IMR-90 (cell line): Measurements from ENCODE around the gene TBC1D16. TPM values are rescaled to one million over a fixed set of nuclear protein-coding genes. Genes with fewer than 3 reads are reported as not detected.

Experiments used
- ATAC-seq: fragments of 200-7000 bp; cut with Tn5 transposase; 2 replicates; pipeline ENCODE4 v1.9.1; 2020; ENCODE audit warnings: low read depth, mild to moderate bottlenecking, moderate library complexity
- BruUV-seq: library from RNA; stranded (reverse); fragments of 400-500 nt; replicated peaks from 2 replicates; lab custom pipeline; 2021; lab: Mats Ljungman, UMichigan
- CTCF ChIA-PET: fragments of 300-600 bp; formaldehyde crosslinking; extraction: SDS; loops from one replicate; lab custom pipeline; 2021; ENCODE audit warnings: antibody characterized with exemption; lab: Yijun Ruan, JAX
- POLR2A ChIA-PET: fragments of 300-600 bp; sonication (Branson Sonifier 250); formaldehyde crosslinking; loops from one replicate; lab custom pipeline; 2022; ENCODE audit warnings: antibody characterized with exemption; ENCODE audit not compliant: unreplicated experiment; lab: Charles Lee
- DNase-seq: peaks from one replicate; pipeline ENCODE4 v3.0.0; 2013
- H2AFZ ChIP-seq: replicated peaks from 2 replicates; pipeline ENCODE3; 2013; ENCODE audit warnings: low read length, mild to moderate bottlenecking; ENCODE audit not compliant: poor library complexity
- H2AK5ac ChIP-seq: 2 replicates; pipeline ENCODE4 v1.6.1; 2013; ENCODE audit warnings: low read depth, low read length, inconsistent platforms
- H2AK9ac ChIP-seq: replicated peaks from 2 replicates; pipeline ENCODE3; 2013; ENCODE audit warnings: mild to moderate bottlenecking, low read depth, low read length, moderate library complexity; ENCODE audit not compliant: poor library complexity
- H2BK120ac ChIP-seq: 2 replicates; pipeline ENCODE4 v1.6.1; 2013; ENCODE audit warnings: low read depth, low read length, inconsistent platforms
- H2BK15ac ChIP-seq: 3 replicates; pipeline ENCODE4 v1.6.1; 2013; ENCODE audit warnings: low read depth, low read length, inconsistent platforms
- H2BK20ac ChIP-seq: 2 replicates; pipeline ENCODE4 v1.6.1; 2013; ENCODE audit warnings: low read depth, mild to moderate bottlenecking, inconsistent platforms, low read length, moderate library complexity
- H2BK5ac ChIP-seq: 2 replicates; pipeline ENCODE4 v1.6.1; 2013; ENCODE audit warnings: mild to moderate bottlenecking, low read depth, low read length, inconsistent platforms; ENCODE audit not compliant: poor library complexity, severe bottlenecking
- H3K14ac ChIP-seq: replicated peaks from 2 replicates; pipeline ENCODE4 v1.6.1; 2013; ENCODE audit warnings: low read depth, low read length, inconsistent platforms
- H3K18ac ChIP-seq: 2 replicates; pipeline ENCODE4 v1.6.1; 2013; ENCODE audit warnings: low read depth, low read length, control low read depth
- H3K23ac ChIP-seq: 2 replicates; pipeline ENCODE4 v1.6.1; 2013; ENCODE audit warnings: low read depth, low read length, inconsistent platforms
- H3K27ac ChIP-seq: 2 replicates; pipeline ENCODE4 v1.5.1; 2013; ENCODE audit warnings: mild to moderate bottlenecking, control low read depth, low read length; ENCODE audit not compliant: insufficient read depth
- H3K27me3 ChIP-seq: 2 replicates; pipeline ENCODE4 v1.6.1; 2013; ENCODE audit warnings: low read length; ENCODE audit not compliant: control insufficient read depth, insufficient read depth
- H3K36me3 ChIP-seq: 2 replicates; pipeline ENCODE4 v1.6.1; 2013; ENCODE audit warnings: low read length, mixed read lengths; ENCODE audit not compliant: control insufficient read depth, insufficient read depth
- H3K4ac ChIP-seq: 2 replicates; pipeline ENCODE4 v1.6.1; 2013; ENCODE audit warnings: low read depth, low read length, inconsistent platforms
- H3K4me1 ChIP-seq: 2 replicates; pipeline ENCODE4 v1.6.1; 2013; ENCODE audit warnings: low read length, mixed read lengths; ENCODE audit not compliant: control insufficient read depth, insufficient read depth
- H3K4me2 ChIP-seq: 2 replicates; pipeline ENCODE4 v1.6.1; 2013; ENCODE audit warnings: low read depth, mild to moderate bottlenecking, control low read depth, low read length, moderate library complexity
- H3K4me3 ChIP-seq: 2 replicates; pipeline ENCODE4 v1.5.1; 2013; ENCODE audit warnings: low read depth, mild to moderate bottlenecking, control low read depth, low read length, moderate library complexity; ENCODE audit not compliant: insufficient read depth
- H3K56ac ChIP-seq: 2 replicates; pipeline ENCODE4 v1.6.1; 2013; ENCODE audit warnings: low read length, inconsistent platforms; ENCODE audit not compliant: insufficient read depth; ENCODE audit errors: extremely low read depth
- H3K79me1 ChIP-seq, 2 experiments: 2 replicates each; pipeline ENCODE4 v1.6.1; 2013; ENCODE audit warnings: low read length in 2 of 2, inconsistent platforms in 1 of 2, low read depth in 1 of 2
- H3K9ac ChIP-seq: 2 replicates; pipeline ENCODE4 v1.6.1; 2013; ENCODE audit warnings: low read depth, low read length, control low read depth
- H3K9me1 ChIP-seq: 2 replicates; pipeline ENCODE4 v1.6.1; 2013; ENCODE audit warnings: low read length, inconsistent platforms; ENCODE audit not compliant: insufficient read depth
- H3K9me3 ChIP-seq: 2 replicates; pipeline ENCODE4 v1.6.1; 2013; ENCODE audit warnings: low read length; ENCODE audit not compliant: control insufficient read depth, insufficient read depth
- H4K20me1 ChIP-seq: 2 replicates; pipeline ENCODE4 v1.6.1; 2013; ENCODE audit warnings: low read length, inconsistent platforms; ENCODE audit not compliant: insufficient read depth
- H4K5ac ChIP-seq: 2 replicates; pipeline ENCODE4 v1.6.1; 2013; ENCODE audit warnings: mild to moderate bottlenecking, low read depth, low read length, control low read depth
- H4K8ac ChIP-seq, 2 experiments: 2 replicates each; pipeline ENCODE4 v1.6.1; 2013; ENCODE audit warnings: low read depth in 2 of 2, low read length in 2 of 2, control low read depth in 1 of 2, inconsistent platforms in 1 of 2
- H4K91ac ChIP-seq: 2 replicates; pipeline ENCODE4 v1.6.1; 2013; ENCODE audit warnings: low read depth, low read length, inconsistent platforms; ENCODE audit not compliant: insufficient read depth
- BHLHE40 ChIP-seq: fragments of 150-350 bp; IDR thresholded peaks from 2 replicates; pipeline ENCODE4 v1.6.1; 2016; ENCODE audit warnings: mild to moderate bottlenecking, low read depth, low read length
- CHD1 ChIP-seq: IDR thresholded peaks from 2 replicates; pipeline ENCODE4 v1.6.1; 2012; ENCODE audit warnings: low read depth, low read length, improper control_type of control experiment
- ELK1 ChIP-seq: fragments of 150-350 bp; IDR thresholded peaks from 2 replicates; pipeline ENCODE4 v1.6.1; 2016; ENCODE audit warnings: low read depth, mild to moderate bottlenecking, low read length, moderate library complexity, borderline replicate concordance
- FOS ChIP-seq: fragments of 150-350 bp; IDR thresholded peaks from 2 replicates; pipeline ENCODE4 v1.6.1; 2016; ENCODE audit warnings: low read depth, low read length
- MAFK ChIP-seq: IDR thresholded peaks from 2 replicates; pipeline ENCODE4 v1.6.1; 2012; ENCODE audit warnings: low read depth, low read length, improper control_type of control experiment
- NFE2L2 ChIP-seq: fragments of 150-350 bp; IDR thresholded peaks from 2 replicates; pipeline ENCODE4 v1.6.1; 2016; ENCODE audit warnings: low read depth, mild to moderate bottlenecking, low read length
- RAD21 ChIP-seq: IDR thresholded peaks from 2 replicates; pipeline ENCODE4 v1.6.1; 2012; ENCODE audit warnings: low read length, improper control_type of control experiment
- RCOR1 ChIP-seq: IDR thresholded peaks from 2 replicates; pipeline ENCODE4 v1.6.1; 2012; ENCODE audit warnings: mild to moderate bottlenecking, low read length, improper control_type of control experiment; ENCODE audit not compliant: insufficient replicate concordance
- SMC3 ChIP-seq: fragments of 150-350 bp; IDR thresholded peaks from 2 replicates; pipeline ENCODE4 v1.6.1; 2016; ENCODE audit warnings: low read depth, mild to moderate bottlenecking, antibody characterized with exemption, low read length, moderate library complexity
- WGBS, 2 experiments: methylation state at CpG; one replicate each; pipeline versions ENCODE4 v1.1.5 to v1.1.7; 2013; ENCODE audit warnings: missing lambda C conversion rate in 2 of 2; ENCODE audit not compliant: insufficient read length in 1 of 2; ENCODE audit errors: extremely low coverage in 2 of 2; 5-methylcytosine and 5-hydroxymethylcytosine counted together
- dilution Hi-C: fragments of 300-500 bp; cut with HindIII; formaldehyde crosslinking; loops from one replicate; pipeline ENCODE4 v1.14.3; 2018; ENCODE audit warnings: low sequenced_read_pairs; ENCODE audit not compliant: unreplicated experiment
- in situ Hi-C: fragments of 300-500 bp; cut with MboI; formaldehyde crosslinking; loops from 3 replicates; pipeline ENCODE4 v1.14.3; 2019; ENCODE audit warnings: low sequenced_read_pairs, inconsistent platforms, mixed read lengths
- intact Hi-C: fragments of 100-400 bp; cut with micrococcal nuclease; formaldehyde crosslinking; loops from 2 replicates; pipeline ENCODE4 v1.10.0; 2022
- polyA plus RNA-seq, 3 experiments: library from polyadenylated mRNA; depleted of rRNA; stranded (reverse); fragments of >200 nt; gene quantifications; 2 replicates each; pipeline ENCODE4 v1.2.3, GENCODE V29; 2012; ENCODE audit warnings: low replicate concordance in 1 of 3
- total RNA-seq: library from RNA; depleted of rRNA; stranded (reverse); fragments of >200 nt; gene quantifications from 2 replicates; pipeline ENCODE4 v1.2.3, GENCODE V29; 2012
- TF ChIP-seq, protein P1 (sequence below): fragments of 150-350 bp; IDR thresholded peaks from 2 replicates; pipeline ENCODE4 v1.6.1; 2017; ENCODE audit warnings: mild to moderate bottlenecking, antibody characterized with exemption, low read length, low read depth

TBC1D16 gene
- total and polyA plus RNA-seq, 2 of the 4 experiments (the other 2 are of a cell fraction): 10.1 to 16.7 TPM

DNA sequence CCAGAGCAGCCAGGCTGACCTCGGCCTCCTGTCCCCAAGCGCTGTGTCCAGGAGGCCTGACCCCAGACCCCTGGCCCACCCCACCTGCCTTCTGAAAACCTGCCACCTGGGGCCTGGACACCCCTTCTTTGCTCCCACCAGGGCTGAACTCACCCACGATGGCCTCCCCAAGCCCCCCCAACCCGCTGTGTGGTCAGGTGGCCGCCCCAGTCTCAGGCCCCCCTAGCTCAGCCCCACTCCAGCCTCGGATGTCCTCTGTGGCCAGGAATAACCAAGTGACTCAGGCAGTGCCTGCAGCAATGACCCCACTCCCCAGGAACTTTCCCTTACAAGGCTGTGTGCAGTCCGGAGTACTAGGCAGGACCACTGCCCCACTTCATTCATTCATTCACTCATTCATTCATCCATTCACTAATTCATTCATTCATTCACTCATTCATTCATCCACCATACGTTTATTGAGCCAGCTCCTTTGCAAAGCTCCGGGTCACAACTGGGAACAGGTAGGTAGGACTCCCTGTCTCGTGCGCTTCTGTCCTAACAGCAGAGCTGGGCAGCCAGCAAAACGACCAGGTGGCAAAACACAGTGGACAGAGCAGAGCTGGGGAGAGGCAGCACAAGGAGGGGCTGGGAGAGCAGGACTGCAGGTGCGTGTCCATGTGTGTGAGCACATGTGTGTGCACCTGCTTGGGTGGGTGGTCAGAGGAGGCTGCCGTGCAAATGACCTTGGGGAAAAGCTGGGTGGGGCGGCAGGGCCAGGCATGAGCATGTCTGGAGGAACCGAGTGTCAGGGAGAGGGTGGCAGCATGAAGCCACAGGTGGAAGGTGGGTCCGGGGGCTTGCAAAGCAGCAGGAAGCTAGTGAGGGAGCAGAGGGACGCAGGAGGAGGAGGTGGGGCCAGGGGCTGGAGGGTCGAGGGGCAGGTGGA, 120.6 kb downstream of the TBC1D16 start (continued):
- TF ChIP-seq RAD21 (no peak), FOS (no peak)

- Histone ChIP-seq H4K5ac (no peak overlapping the region), H3K9me1 (no peaks in the 10 kb centered on the region), H2AK9ac (no peak overlapping the region), H3K56ac (no peak overlapping the region), H3K27me3 (peaks cover 61% of the 10 kb centered on the region), H2BK120ac (no peak overlapping the region), H3K9ac (no peak overlapping the region), H3K36me3 (no peaks in the 10 kb centered on the region), H3K23ac (no peak overlapping the region), H2BK15ac (no peak overlapping the region), H4K91ac (no peak overlapping the region), H2AFZ (no peak overlapping the region), H3K4ac (no peak overlapping the region), H3K4me2 (no peak overlapping the region), H3K79me1 (no peaks in the 10 kb centered on the region), H3K18ac (no peak overlapping the region), H2AK5ac (no peak overlapping the region), H4K20me1 (no peaks in the 10 kb centered on the region), H3K14ac (no peak overlapping the region), H3K4me3 (no peak overlapping the region), H3K4me1 (no peaks in the 10 kb centered on the region; the same call in 1 of the 2 replicates), H4K8ac (no peak overlapping the region), H3K27ac (no peak overlapping the region), H2BK5ac (no peak overlapping the region), H2BK20ac (no peak overlapping the region), H3K9me3 (no peaks in the 10 kb centered on the region)
- dilution Hi-C loops (no loop called here), in situ Hi-C loops (loop anchor here (10.0 kb wide), 2 partner anchors 129 to 159 kb away; no protein-coding TSS in a partner anchor), intact Hi-C loops (no loop called here)
- POLR2A ChIA-PET: no interaction called here
- ATAC-seq: no peak
- CTCF ChIA-PET: no interaction called here
- 51% methylated on average over 3 of the region's 20 CpGs; no CpG with 5 or more reads in 1 of the 2 experiments for WGBS, 2 experiments
- BruUV-seq: no TSS peak
- DNase-seq: no peak
- TF ChIP-seq NFE2L2 (no peak), BHLHE40 (no peak), CHD1 (no peak), SMC3 (no peak), RAD21 (no peak), ELK1 (no peak), RCOR1 (no peak), MAFK (no peak)
- TF ChIP-seq, protein P1, sequence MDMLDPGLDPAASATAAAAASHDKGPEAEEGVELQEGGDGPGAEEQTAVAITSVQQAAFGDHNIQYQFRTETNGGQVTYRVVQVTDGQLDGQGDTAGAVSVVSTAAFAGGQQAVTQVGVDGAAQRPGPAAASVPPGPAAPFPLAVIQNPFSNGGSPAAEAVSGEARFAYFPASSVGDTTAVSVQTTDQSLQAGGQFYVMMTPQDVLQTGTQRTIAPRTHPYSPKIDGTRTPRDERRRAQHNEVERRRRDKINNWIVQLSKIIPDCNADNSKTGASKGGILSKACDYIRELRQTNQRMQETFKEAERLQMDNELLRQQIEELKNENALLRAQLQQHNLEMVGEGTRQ: no peak
Observed at GRCh38 chr17:79913896-79914812, 121.5 kb downstream of the TBC1D16 start.
